ENCODE results near the gene HOXC13.

HOXC13 gene

DNA sequence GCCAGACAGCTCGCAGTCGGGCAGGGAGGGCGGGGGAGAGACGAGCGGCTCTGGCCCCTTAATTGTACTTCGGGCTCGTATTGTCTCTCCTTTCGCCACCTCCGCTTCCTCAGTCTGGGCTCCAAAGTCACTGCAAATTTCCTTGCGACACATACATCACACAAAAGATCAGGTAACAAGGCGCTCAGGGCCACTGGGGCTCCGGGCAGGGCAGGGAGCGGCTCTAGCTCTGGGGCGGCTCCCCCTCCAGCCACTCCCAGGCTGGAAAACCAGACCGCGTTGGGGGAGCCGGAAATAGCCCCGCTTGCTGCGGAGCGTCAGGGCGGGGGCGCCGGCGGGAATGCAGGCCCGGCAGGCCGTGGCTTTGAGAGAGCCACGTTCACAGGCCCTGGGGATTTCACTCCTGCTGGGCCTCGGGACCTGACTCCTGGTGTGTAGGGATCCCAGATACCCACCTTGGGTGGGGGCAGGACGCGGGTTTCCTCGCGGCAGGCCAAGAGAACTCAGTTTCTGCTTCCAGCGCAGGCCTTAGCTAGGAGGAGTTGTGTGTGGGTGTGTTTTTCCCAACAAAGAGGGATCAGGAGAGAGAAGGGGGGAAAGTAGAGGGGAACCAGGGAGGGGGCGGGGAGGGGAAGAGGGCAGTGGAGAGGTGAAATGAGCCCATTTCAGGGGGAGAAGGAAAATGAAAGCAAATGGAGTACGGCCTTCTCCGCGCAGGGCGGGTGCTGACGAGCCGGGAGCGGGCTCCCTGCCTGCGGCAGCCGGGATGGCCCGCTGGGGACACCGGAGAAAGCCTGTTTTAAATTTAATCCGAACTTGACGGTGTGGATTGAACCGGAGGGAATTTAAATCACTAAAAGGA lies 57.0 kb downstream of the HOXC13 start:
- DNase-seq, result no peak
